H9 (cell line): ENCODE measurements around the gene NIN. TPM values are rescaled to one million over a fixed set of nuclear protein-coding genes. Genes with fewer than 3 reads are reported as not detected.

Experiments
- DNase-seq: peaks from one replicate; pipeline ENCODE4 v3.0.0-alpha.2; 2017
- H2AFZ ChIP-seq: one replicate; pipeline ENCODE4 v1.6.1; 2013; ENCODE audit warnings: mild to moderate bottlenecking, low read length, control low read depth, moderate library complexity
- H2AK5ac ChIP-seq: 2 replicates; pipeline ENCODE4 v1.6.1; 2013; ENCODE audit warnings: low read length, control low read depth, mixed read lengths; ENCODE audit not compliant: insufficient read length
- H2BK120ac ChIP-seq: one replicate; pipeline ENCODE4 v1.6.1; 2013; ENCODE audit warnings: low read depth, mild to moderate bottlenecking, low read length, control low read depth, inconsistent platforms; ENCODE audit not compliant: poor library complexity, severe bottlenecking
- H2BK12ac ChIP-seq: 2 replicates; pipeline ENCODE4 v1.6.1; 2013; ENCODE audit warnings: low read length, control low read depth, mixed read lengths, low read depth; ENCODE audit not compliant: insufficient read length
- H2BK15ac ChIP-seq: 2 replicates; pipeline ENCODE4 v1.6.1; 2013; ENCODE audit warnings: low read depth, low read length, control low read depth
- H2BK20ac ChIP-seq: one replicate; pipeline ENCODE4 v1.6.1; 2013; ENCODE audit warnings: low read depth, mild to moderate bottlenecking, low read length, control low read depth, inconsistent platforms; ENCODE audit not compliant: poor library complexity, severe bottlenecking
- H2BK5ac ChIP-seq: 2 replicates; pipeline ENCODE4 v1.6.1; 2013; ENCODE audit warnings: low read length, control low read depth, mixed read lengths; ENCODE audit not compliant: insufficient read length
- H3K14ac ChIP-seq: 2 replicates; pipeline ENCODE4 v1.6.1; 2013; ENCODE audit warnings: low read length, control low read depth; ENCODE audit not compliant: insufficient read depth
- H3K18ac ChIP-seq: 2 replicates; pipeline ENCODE4 v1.6.1; 2013; ENCODE audit warnings: low read depth, mild to moderate bottlenecking, mixed read lengths, low read length, control low read depth; ENCODE audit not compliant: insufficient read length
- H3K23ac ChIP-seq: 2 replicates; pipeline ENCODE4 v1.6.1; 2013; ENCODE audit warnings: low read length, control low read depth, mixed read lengths, low read depth; ENCODE audit not compliant: insufficient read length
- H3K23me2 ChIP-seq: 2 replicates; pipeline ENCODE4 v1.6.1; 2013; ENCODE audit warnings: low read depth, mild to moderate bottlenecking, mixed read lengths, low read length, control low read depth; ENCODE audit not compliant: insufficient read length, poor library complexity, severe bottlenecking
- H3K27ac ChIP-seq: 2 replicates; pipeline ENCODE4 v1.5.1; 2013; ENCODE audit warnings: low read length, control low read depth, mixed read lengths, low read depth; ENCODE audit not compliant: insufficient read length
- H3K27me3 ChIP-seq: 2 replicates; pipeline ENCODE4 v1.6.1; 2013; ENCODE audit warnings: low read length, control low read depth, inconsistent platforms; ENCODE audit not compliant: insufficient read depth
- H3K4ac ChIP-seq: 2 replicates; pipeline ENCODE4 v1.6.1; 2013; ENCODE audit warnings: low read depth, mild to moderate bottlenecking, control low read depth, inconsistent platforms, low read length, moderate library complexity
- H3K4me1 ChIP-seq: 2 replicates; pipeline ENCODE4 v1.6.1; 2013; ENCODE audit warnings: low read length, control low read depth, inconsistent platforms; ENCODE audit not compliant: insufficient read depth
- H3K4me2 ChIP-seq: 2 replicates; pipeline ENCODE4 v1.6.1; 2013; ENCODE audit warnings: low read length, control low read depth, mixed read lengths; ENCODE audit not compliant: insufficient read length, insufficient read depth
- H3K56ac ChIP-seq: 2 replicates; pipeline ENCODE4 v1.6.1; 2013; ENCODE audit warnings: low read depth, mild to moderate bottlenecking, mixed read lengths, low read length, control low read depth; ENCODE audit not compliant: insufficient read length
- H3K79me1 ChIP-seq: 2 replicates; pipeline ENCODE4 v1.6.1; 2013; ENCODE audit warnings: low read depth, mild to moderate bottlenecking, moderate library complexity, low read length, control low read depth, inconsistent platforms; ENCODE audit not compliant: insufficient read depth, poor library complexity, severe bottlenecking
- H3K79me2 ChIP-seq: 2 replicates; pipeline ENCODE4 v1.6.1; 2013; ENCODE audit warnings: low read length, control low read depth, inconsistent platforms; ENCODE audit not compliant: insufficient read depth
- H3K9ac ChIP-seq: 2 replicates; pipeline ENCODE4 v1.6.1; 2013; ENCODE audit warnings: low read length, control low read depth, mixed read lengths; ENCODE audit not compliant: insufficient read length; ENCODE audit errors: extremely low read depth
- H3K9me3 ChIP-seq: one replicate; pipeline ENCODE4 v1.6.1; 2013; ENCODE audit warnings: low read depth, low read length, inconsistent platforms; ENCODE audit not compliant: control insufficient read depth
- H3T11ph ChIP-seq: one replicate; pipeline ENCODE4 v1.6.1; 2013; ENCODE audit warnings: mild to moderate bottlenecking, low read length, control low read depth, inconsistent platforms
- H4K20me1 ChIP-seq: one replicate; pipeline ENCODE4 v1.6.1; 2013; ENCODE audit not compliant: control insufficient read depth, insufficient read length, insufficient read depth
- H4K5ac ChIP-seq: 2 replicates; pipeline ENCODE4 v1.6.1; 2013; ENCODE audit warnings: low read depth, mild to moderate bottlenecking, mixed read lengths, low read length, control low read depth; ENCODE audit not compliant: insufficient read length
- H4K8ac ChIP-seq: replicated peaks from 2 replicates; pipeline ENCODE4 v1.6.1; 2013; ENCODE audit warnings: low read length, control low read depth, mixed read lengths, low read depth; ENCODE audit not compliant: insufficient read length
- H4K91ac ChIP-seq: 2 replicates; pipeline ENCODE4 v1.6.1; 2013; ENCODE audit warnings: low read depth, mild to moderate bottlenecking, moderate library complexity, mixed read lengths, low read length, control low read depth; ENCODE audit not compliant: insufficient read length
- H3K27ac Mint-ChIP-seq, 3 experiments: 2 replicates in 2 of 3; 3 replicates in 1 of 3; pipeline ENCODE4 v1.8.0; 2020 to 2021; ENCODE audit warnings: mixed read lengths in 3 of 3, mild to moderate bottlenecking in 1 of 3, moderate library complexity in 1 of 3
- H3K27me3 Mint-ChIP-seq: 2 replicates; pipeline ENCODE4 v1.8.0; 2021; ENCODE audit warnings: low read depth, mild to moderate bottlenecking, moderate library complexity, mixed read lengths
- H3K36me3 Mint-ChIP-seq, 3 experiments: 2 replicates in 2 of 3; 3 replicates in 1 of 3; pipeline ENCODE4 v1.8.0; 2020 to 2021; ENCODE audit warnings: low read depth in 3 of 3, mixed read lengths in 3 of 3; ENCODE audit not compliant: insufficient read depth in 1 of 3
- H3K4me1 Mint-ChIP-seq, 2 experiments: 2 replicates each; pipeline ENCODE4 v1.8.0; 2020; ENCODE audit warnings: mixed read lengths in 2 of 2
- H3K4me3 Mint-ChIP-seq, 2 experiments: 2 replicates in 1 of 2; 3 replicates in 1 of 2; pipeline ENCODE4 v1.8.0; 2020 to 2021; ENCODE audit warnings: mild to moderate bottlenecking in 2 of 2, mixed read lengths in 2 of 2, moderate library complexity in 1 of 2
- H3K9me3 Mint-ChIP-seq, 2 experiments: 2 replicates in 1 of 2; 3 replicates in 1 of 2; pipeline ENCODE4 v1.8.0; 2020; ENCODE audit warnings: mild to moderate bottlenecking in 2 of 2, mixed read lengths in 2 of 2, moderate library complexity in 1 of 2
- WGBS: extraction: QIAGEN DNeasy Blood & Tissue Kit; methylation state at CpG from one replicate; pipeline ENCODE4 v1.1.7; 2013; ENCODE audit warnings: missing lambda C conversion rate, low lambda C conversion rate, mixed read lengths; ENCODE audit not compliant: insufficient read length; ENCODE audit errors: extremely low coverage; 5-methylcytosine and 5-hydroxymethylcytosine counted together
- total RNA-seq: library from RNA; stranded (reverse); gene quantifications from 2 replicates; pipeline ENCODE4 v1.2.1, GENCODE V29; 2021
- TF ChIP-seq, protein P1 (sequence below): fragments of 200-600 bp; sonication (generic); conservative IDR thresholded peaks from 3 replicates; pipeline ENCODE4 v1.8.0; 2021; ENCODE audit warnings: antibody characterized with exemption, mild to moderate bottlenecking

Gene NIN
- total RNA-seq, 1 experiment from 2014 or later = 18.4 TPM

DNA sequence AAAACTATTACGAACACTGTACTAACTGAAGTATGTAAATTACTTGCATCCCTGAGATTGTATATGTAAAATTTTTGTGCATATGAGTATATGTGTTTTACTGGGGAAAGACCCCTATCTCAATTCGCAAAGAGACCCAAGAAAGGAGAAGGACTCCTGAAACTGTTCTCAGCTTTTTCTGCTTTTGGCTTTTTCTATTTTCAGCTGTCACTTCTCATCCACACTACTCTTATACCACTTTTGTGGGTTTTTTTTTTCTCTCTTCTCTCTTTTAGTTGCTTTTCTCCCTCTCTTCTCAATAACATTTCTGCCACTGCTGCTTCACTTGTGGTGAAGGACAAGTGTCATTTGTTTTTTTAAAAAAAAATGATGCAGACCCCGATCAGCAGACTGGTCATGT is 39.8 kb downstream of the NIN start:
- Histone ChIP-seq H4K5ac (no peak overlapping the region), H2BK12ac (no peak overlapping the region), H3K56ac (no peak overlapping the region), H3K27me3 (no peaks in the 10 kb centered on the region), H3K79me2 (no peaks in the 10 kb centered on the region), H4K20me1 (no peaks in the 10 kb centered on the region), H3K27ac (no peak overlapping the region), H2BK20ac (no peak overlapping the region), H3T11ph (no peak overlapping the region), H2BK120ac (no peak overlapping the region), H3K14ac (no peak overlapping the region), H3K4me1 (no peaks in the 10 kb centered on the region; the same call in 1 of the 2 replicates), H3K9me3 (no peaks in the 10 kb centered on the region), H2BK5ac (no peak overlapping the region), H3K4me2 (no peak overlapping the region), H3K18ac (no peak overlapping the region), H4K91ac (no peak overlapping the region), H3K9ac (no peak overlapping the region), H3K79me1 (no peaks in the 10 kb centered on the region), H3K4ac (no peak overlapping the region), H2BK15ac (no peak overlapping the region), H3K23ac (no peak overlapping the region), H2AK5ac (no peak overlapping the region), H2AFZ (no peak overlapping the region), H3K23me2 (no peaks in the 10 kb centered on the region), H4K8ac (no peak overlapping the region)
- no peaks in the 10 kb centered on the region for H3K27me3 Mint-ChIP-seq
- no peak overlapping the region for H3K27ac Mint-ChIP-seq
- no CpG with 5 or more reads among the region's 3 CpGs for WGBS
- TF ChIP-seq, protein P1, sequence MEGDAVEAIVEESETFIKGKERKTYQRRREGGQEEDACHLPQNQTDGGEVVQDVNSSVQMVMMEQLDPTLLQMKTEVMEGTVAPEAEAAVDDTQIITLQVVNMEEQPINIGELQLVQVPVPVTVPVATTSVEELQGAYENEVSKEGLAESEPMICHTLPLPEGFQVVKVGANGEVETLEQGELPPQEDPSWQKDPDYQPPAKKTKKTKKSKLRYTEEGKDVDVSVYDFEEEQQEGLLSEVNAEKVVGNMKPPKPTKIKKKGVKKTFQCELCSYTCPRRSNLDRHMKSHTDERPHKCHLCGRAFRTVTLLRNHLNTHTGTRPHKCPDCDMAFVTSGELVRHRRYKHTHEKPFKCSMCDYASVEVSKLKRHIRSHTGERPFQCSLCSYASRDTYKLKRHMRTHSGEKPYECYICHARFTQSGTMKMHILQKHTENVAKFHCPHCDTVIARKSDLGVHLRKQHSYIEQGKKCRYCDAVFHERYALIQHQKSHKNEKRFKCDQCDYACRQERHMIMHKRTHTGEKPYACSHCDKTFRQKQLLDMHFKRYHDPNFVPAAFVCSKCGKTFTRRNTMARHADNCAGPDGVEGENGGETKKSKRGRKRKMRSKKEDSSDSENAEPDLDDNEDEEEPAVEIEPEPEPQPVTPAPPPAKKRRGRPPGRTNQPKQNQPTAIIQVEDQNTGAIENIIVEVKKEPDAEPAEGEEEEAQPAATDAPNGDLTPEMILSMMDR = no peak
- H3K36me3 Mint-ChIP-seq = peaks cover 0 to 9% (median 0%) of the 10 kb centered on the region in 3 experiments; a peak in 4 of 7 replicates
- H3K4me1 Mint-ChIP-seq = peaks cover 17% of the 10 kb centered on the region in 2 experiments
- DNase-seq = no peak
- H3K4me3 Mint-ChIP-seq = no peak overlapping the region
- no peaks in the 10 kb centered on the region for H3K9me3 Mint-ChIP-seq
